H1 (cell line): Measurements from ENCODE around the gene SLC38A5. TPM values are rescaled to one million over a fixed set of nuclear protein-coding genes. Genes with fewer than 3 reads are reported as not detected.

Experiments
- ATF3 ChIP-seq: IDR thresholded peaks from 2 replicates; pipeline ENCODE4 v1.6.1; 2011; ENCODE audit warnings: low read depth, mild to moderate bottlenecking, low read length; ENCODE audit not compliant: insufficient read depth
- BCL11A ChIP-seq, 2 experiments: IDR thresholded peaks; one replicate each; pipeline ENCODE4 v1.6.1; 2011; ENCODE audit warnings: low read depth in 2 of 2, low read length in 2 of 2, mild to moderate bottlenecking in 2 of 2
- CTCF ChIP-seq, 3 experiments: IDR thresholded peaks; 1 replicate in 2 of 3; 2 replicates in 1 of 3; pipeline versions ENCODE4 v1.5.1 to v1.6.1; 2011; ENCODE audit warnings: low read length in 3 of 3, mild to moderate bottlenecking in 3 of 3, inconsistent platforms in 2 of 3, low read depth in 1 of 3, moderate library complexity in 1 of 3; ENCODE audit not compliant: insufficient read depth in 1 of 3; ENCODE audit errors: control extremely low read depth in 1 of 3
- RAD21 ChIP-seq, 2 experiments: IDR thresholded peaks in 1 of 2; conservative IDR thresholded peaks in 1 of 2; 2 replicates each; pipeline ENCODE4 v1.6.1; 2011; ENCODE audit warnings: low read depth in 2 of 2, low read length in 2 of 2, improper control_type of control experiment in 1 of 2, inconsistent platforms in 1 of 2, mild to moderate bottlenecking in 1 of 2, moderate library complexity in 1 of 2
- SIN3A ChIP-seq, 2 experiments: IDR thresholded peaks in 1 of 2; conservative IDR thresholded peaks in 1 of 2; 2 replicates each; pipeline ENCODE4 v1.6.1; 2011 to 2012; ENCODE audit warnings: low read length in 2 of 2, improper control_type of control experiment in 1 of 2, low read depth in 1 of 2, mild to moderate bottlenecking in 1 of 2
- polyA plus RNA-seq, 7 experiments: library from polyadenylated mRNA; depleted of rRNA in 3 of 7; stranded (reverse) in 5 of 7; unstranded in 2 of 7; fragments of >200 nt in 5 of 7; fragments of 200-250 nt in 2 of 7; gene quantifications; 1 replicate in 5 of 7; 2 replicates in 1 of 7; 4 replicates in 1 of 7; pipeline versions ENCODE4 v1.2.1 to v1.2.3, GENCODE V29; 2011 to 2013; ENCODE audit warnings: missing spikeins in 2 of 7, mixed read lengths in 2 of 7
- total RNA-seq: library from RNA; stranded (reverse); fragmentation: NEBNext Ultra II Directional; extraction: Animal tissue kit (Norgen Biotek cat#: 25700); gene quantifications from 2 replicates; pipeline ENCODE4 v1.2.1, GENCODE V29; 2021
- TF ChIP-seq, protein P1 (sequence below): fragments of 300-600 bp; sonication (generic); IDR thresholded peaks from 2 replicates; pipeline ENCODE4 v1.7.1; 2012; ENCODE audit warnings: low read length, moderate library complexity, mild to moderate bottlenecking, inconsistent platforms; ENCODE audit not compliant: insufficient replicate concordance

Gene SLC38A5
- total and polyA plus RNA-seq, 2 of the 8 experiments (the other 6 are each of a cell fraction or from before 2014, with no cell fraction given): 70.9 to 106 TPM

- TF ChIP-seq, protein P1, sequence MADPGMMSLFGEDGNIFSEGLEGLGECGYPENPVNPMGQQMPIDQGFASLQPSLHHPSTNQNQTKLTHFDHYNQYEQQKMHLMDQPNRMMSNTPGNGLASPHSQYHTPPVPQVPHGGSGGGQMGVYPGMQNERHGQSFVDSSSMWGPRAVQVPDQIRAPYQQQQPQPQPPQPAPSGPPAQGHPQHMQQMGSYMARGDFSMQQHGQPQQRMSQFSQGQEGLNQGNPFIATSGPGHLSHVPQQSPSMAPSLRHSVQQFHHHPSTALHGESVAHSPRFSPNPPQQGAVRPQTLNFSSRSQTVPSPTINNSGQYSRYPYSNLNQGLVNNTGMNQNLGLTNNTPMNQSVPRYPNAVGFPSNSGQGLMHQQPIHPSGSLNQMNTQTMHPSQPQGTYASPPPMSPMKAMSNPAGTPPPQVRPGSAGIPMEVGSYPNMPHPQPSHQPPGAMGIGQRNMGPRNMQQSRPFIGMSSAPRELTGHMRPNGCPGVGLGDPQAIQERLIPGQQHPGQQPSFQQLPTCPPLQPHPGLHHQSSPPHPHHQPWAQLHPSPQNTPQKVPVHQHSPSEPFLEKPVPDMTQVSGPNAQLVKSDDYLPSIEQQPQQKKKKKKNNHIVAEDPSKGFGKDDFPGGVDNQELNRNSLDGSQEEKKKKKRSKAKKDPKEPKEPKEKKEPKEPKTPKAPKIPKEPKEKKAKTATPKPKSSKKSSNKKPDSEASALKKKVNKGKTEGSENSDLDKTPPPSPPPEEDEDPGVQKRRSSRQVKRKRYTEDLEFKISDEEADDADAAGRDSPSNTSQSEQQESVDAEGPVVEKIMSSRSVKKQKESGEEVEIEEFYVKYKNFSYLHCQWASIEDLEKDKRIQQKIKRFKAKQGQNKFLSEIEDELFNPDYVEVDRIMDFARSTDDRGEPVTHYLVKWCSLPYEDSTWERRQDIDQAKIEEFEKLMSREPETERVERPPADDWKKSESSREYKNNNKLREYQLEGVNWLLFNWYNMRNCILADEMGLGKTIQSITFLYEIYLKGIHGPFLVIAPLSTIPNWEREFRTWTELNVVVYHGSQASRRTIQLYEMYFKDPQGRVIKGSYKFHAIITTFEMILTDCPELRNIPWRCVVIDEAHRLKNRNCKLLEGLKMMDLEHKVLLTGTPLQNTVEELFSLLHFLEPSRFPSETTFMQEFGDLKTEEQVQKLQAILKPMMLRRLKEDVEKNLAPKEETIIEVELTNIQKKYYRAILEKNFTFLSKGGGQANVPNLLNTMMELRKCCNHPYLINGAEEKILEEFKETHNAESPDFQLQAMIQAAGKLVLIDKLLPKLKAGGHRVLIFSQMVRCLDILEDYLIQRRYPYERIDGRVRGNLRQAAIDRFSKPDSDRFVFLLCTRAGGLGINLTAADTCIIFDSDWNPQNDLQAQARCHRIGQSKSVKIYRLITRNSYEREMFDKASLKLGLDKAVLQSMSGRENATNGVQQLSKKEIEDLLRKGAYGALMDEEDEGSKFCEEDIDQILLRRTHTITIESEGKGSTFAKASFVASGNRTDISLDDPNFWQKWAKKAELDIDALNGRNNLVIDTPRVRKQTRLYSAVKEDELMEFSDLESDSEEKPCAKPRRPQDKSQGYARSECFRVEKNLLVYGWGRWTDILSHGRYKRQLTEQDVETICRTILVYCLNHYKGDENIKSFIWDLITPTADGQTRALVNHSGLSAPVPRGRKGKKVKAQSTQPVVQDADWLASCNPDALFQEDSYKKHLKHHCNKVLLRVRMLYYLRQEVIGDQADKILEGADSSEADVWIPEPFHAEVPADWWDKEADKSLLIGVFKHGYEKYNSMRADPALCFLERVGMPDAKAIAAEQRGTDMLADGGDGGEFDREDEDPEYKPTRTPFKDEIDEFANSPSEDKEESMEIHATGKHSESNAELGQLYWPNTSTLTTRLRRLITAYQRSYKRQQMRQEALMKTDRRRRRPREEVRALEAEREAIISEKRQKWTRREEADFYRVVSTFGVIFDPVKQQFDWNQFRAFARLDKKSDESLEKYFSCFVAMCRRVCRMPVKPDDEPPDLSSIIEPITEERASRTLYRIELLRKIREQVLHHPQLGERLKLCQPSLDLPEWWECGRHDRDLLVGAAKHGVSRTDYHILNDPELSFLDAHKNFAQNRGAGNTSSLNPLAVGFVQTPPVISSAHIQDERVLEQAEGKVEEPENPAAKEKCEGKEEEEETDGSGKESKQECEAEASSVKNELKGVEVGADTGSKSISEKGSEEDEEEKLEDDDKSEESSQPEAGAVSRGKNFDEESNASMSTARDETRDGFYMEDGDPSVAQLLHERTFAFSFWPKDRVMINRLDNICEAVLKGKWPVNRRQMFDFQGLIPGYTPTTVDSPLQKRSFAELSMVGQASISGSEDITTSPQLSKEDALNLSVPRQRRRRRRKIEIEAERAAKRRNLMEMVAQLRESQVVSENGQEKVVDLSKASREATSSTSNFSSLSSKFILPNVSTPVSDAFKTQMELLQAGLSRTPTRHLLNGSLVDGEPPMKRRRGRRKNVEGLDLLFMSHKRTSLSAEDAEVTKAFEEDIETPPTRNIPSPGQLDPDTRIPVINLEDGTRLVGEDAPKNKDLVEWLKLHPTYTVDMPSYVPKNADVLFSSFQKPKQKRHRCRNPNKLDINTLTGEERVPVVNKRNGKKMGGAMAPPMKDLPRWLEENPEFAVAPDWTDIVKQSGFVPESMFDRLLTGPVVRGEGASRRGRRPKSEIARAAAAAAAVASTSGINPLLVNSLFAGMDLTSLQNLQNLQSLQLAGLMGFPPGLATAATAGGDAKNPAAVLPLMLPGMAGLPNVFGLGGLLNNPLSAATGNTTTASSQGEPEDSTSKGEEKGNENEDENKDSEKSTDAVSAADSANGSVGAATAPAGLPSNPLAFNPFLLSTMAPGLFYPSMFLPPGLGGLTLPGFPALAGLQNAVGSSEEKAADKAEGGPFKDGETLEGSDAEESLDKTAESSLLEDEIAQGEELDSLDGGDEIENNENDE: no peak
- no peak for TF ChIP-seq BCL11A (IDR thresholded peaks at IDR 0.05; ENCODE audit: low read depth in 2 of 2, low read length in 2 of 2)
- no peak for TF ChIP-seq SIN3A (conservative IDR thresholded peaks at IDR 0.05 in 1 of 2, IDR thresholded peaks at IDR 0.05 in 1 of 2; ENCODE audit: low read depth in 1 of 2, low read length in 2 of 2)
- no peak for TF ChIP-seq ATF3
- no peak for TF ChIP-seq CTCF (IDR thresholded peaks at IDR 0.05; ENCODE audit: control extremely low read depth in 1 of 3, insufficient read depth in 1 of 3, low read depth in 1 of 3, low read length in 3 of 3)
- TF ChIP-seq RAD21 (IDR thresholded peaks at IDR 0.05 in 1 of 2, conservative IDR thresholded peaks at IDR 0.05 in 1 of 2; ENCODE audit: low read depth in 2 of 2, low read length in 2 of 2): no peak
These were observed 17.3 kb upstream of the SLC38A5 start (continued) for GRCh38 chrX:48487362-48487798.
